Cardiac septum (tissue), 1 donor: ENCODE data around the gene MC5R. TPM values are rescaled to one million over a fixed set of nuclear protein-coding genes. Genes with fewer than 3 reads are reported as not detected.
"Not testable (repeated sequence)": the region's sequence is repeated elsewhere in the genome, so short reads cannot be mapped to it uniquely, and the experiment has no call there.

ENCODE experiments used
- DNase-seq: peaks from one replicate; pipeline ENCODE4 v3.0.0-alpha.2; 2020; ENCODE audit warnings: low spot score
- intact Hi-C: fragments of 100-400 bp; cut with DNase I; formaldehyde crosslinking; loops from one replicate; pipeline ENCODE4 v1.14.0; 2022
- total RNA-seq: library from RNA; stranded (reverse); fragmentation: NEBNext Ultra II Directional; extraction: Animal tissue kit (Norgen Biotek cat#: 25700); gene quantifications from one replicate; pipeline ENCODE4 v1.2.1, GENCODE V29; 2021
- donor health status: DM: no; HTN: no; CAD: no.

Gene MC5R
- total RNA-seq, 1 donor from 2014 or later, result not detected

DNA sequence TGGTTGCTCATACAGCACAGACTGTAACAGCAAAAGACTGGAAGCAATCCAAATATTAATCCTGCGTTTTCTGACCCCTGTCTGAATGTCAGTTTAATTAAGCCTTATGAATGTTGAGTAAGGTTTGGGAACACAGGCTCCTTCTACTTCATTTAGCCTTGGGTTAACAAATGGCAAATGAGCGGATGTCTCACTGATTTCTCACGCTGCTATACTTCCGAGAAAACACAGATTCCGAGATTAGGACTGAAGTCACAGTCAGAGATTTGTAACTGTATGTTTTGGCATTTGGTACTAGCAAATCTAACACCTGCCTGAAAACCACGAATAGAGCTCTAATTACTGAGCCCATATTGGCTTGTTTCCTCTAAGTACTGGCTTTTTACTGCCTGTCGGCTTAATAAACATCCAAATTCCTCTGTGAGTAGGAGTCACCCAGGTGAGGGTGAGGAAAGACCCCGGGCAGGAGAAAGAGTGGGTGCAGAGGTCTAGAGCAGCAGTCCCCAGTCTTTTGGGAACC, 10.6 kb downstream of the MC5R start:
- DNase-seq, result no peak
- intact Hi-C loops, result no loop called here

DNA sequence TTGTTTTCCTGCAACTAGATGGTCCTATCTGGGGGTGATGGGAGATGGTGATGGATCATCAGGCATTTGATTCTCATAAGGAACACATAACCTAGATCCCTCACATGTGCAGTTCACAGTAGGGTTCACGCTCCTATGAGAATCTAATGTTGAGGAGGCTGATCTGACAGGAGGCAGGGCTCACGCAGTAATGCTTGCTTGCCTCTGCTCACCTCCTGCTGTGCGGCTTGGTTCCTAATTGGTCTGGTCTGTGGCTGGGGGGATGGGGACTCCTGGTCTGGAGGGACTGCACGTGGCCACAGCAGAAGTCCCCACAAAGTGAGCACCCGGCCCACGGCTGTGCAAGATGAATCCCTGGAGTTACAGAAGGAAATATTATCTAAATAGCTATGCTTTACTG, 11.3 kb downstream of the MC5R start:
- DNase-seq, result no peak
- intact Hi-C loops, result no loop called here

DNA sequence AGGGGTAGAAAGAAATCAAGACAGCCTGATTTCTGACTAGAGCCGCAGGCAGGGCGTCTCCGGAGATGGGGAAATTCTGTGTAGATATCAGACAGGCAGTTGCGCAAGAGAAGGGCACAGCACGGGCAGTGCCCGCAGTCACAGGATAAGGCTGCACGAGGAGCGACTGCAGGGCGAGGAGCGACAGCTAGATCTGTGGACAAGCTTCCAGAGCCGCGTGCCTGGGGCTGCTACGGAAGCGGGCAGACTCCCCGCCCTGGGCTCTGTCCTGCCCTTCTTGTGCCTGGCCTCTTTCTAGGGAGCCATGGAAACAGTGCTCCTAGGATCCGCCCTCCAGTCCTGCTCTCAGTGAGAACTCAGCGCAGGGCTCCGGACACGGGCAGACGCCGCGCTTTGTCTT, 12.6 kb downstream of the MC5R start:
- intact Hi-C loops, result no loop called here
- DNase-seq, result no peak

DNA sequence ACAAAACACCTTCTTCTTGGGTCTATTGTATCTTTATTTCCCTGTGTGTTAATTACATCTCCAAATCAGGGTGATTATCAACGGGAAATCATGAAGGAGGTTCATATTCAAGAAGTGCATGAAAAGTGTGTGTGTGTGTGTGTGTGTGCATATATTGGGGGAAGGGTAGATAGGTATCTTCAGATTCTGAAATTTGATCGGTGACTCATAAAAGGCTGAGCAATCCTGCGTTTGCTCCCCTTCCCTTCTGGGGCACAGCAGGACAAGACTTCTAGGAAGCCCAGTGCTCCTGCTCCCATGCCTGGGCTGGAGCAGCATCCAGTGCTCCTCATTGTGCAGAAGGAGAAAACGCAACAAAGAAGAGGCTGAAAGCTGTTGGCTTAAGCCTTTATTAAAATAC, 25.8 kb downstream of the MC5R start:
- intact Hi-C loops, result no loop called here
- DNase-seq, result no peak

DNA sequence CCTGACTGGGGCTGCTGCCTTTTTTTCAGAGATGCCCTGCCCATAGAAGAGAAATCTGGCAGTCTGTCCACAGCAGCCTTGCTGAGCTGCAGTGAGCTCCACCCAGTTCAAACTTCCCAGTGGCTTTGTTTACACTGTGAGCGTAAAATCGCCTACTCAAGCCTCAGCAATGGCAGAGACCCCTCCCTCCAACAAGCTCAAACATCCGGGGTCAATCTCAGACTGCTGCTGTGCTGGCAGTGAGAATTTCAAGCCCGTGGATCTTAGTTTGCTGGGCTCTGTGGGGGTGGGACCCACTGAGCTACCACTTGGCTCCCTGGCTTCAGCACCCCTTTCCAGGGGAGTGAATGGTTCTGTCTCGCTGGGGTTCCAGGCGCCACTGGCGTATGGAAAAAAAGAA, 38.9 kb downstream of the MC5R start:
- intact Hi-C loops, DNase-seq: not testable (repeated sequence)

DNA sequence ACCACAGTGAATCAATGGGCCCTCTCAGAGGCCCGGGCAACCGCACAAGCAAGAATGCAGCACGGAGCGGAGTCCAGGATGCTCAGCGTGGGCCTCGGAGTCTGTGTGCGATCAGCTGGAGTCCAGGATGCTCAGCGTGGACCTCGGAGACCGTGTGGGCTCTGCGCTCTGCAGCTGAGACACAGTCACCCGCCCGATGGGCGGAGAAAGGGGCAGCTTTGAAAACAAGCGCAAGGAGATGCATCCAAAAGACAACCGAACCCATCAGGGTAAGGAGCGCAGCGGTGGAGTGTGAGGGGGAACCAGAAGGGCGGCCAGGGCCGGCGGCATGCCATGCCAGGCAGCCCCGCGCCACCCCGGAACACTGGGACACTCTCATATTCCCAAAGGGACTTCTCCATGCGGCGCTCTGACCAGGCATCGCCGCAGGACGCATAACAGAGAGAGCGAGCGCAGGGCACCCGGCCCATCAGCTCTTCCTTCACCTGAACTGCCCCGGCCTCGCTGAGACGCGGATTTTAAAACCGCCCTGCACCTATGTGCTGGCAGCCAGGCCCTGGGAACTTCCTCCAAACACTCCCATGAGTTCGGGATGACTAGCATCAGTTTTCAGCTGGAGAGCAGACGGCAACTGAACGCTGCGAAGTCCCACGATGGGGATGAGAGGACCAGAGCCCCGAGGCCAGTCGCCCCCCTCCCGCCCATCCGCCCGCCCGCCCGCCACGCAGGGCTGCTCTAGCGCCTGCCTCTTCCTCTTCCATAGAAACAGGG, 44.7 kb downstream of the MC5R start:
- no peak for DNase-seq
- intact Hi-C loops, result no loop called here

DNA sequence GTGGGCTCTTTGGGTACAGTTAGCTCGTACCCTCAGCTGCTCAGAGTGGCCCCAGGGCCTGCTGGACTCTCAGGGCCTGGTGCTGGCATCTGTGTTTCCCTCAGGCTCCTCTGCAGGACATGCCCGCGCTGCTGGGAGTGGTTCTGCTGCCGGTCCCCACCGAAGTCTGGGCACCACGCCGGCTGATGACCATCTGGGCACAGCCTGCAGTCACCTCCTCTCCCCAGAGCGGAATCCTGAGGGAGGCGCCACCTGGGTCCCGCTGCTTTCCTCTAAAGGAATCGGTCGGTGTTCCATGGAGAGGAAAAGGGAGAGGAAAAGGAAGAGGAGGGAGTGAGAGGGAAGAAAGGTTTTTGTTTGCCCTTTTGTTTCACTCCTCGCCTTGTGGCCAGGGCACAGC, 47.8 kb downstream of the MC5R start:
- no peak for DNase-seq
- intact Hi-C loops, result no loop called here

DNA sequence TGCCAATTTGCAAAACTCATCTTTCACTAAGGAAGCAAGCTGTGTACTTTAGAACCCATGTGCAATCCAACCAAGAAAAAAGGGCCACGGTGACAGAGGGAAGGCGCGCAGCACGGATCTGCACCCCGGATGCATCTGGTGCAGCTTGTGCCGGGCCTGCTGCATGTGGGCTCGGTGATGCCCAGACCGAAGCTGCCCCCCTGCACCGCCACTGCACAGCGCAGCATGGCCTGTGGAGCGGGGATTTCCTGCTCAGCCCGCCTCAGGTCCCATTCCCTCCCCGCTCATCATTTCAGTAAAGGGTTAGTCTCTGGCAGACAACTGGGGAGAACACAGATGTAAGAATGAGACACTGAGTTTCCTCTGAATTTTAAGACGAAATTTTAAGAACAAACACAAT, 48.4 kb downstream of the MC5R start:
- no peak for DNase-seq
- intact Hi-C loops, result no loop called here

DNA sequence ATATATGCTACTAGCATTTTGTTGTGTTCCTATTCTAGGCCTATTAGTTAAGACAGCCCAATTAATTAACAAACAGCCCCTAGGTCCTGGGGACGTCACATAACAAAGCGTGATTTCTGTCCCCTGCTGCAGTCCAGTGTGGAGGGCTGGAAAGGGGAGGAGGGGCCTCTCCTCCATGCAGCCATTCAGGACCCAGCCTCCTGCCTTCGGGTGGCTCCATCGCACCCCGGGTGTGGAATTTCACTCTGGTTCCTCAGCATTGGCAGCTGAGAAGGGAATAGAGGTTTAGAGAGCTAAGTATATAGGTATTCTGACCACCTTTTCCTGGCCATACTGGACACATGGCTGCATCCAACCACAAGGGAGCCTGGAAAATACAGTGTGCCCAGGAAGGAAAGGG, 49.0 kb downstream of the MC5R start:
- intact Hi-C loops, result no loop called here
- DNase-seq, result no peak

DNA sequence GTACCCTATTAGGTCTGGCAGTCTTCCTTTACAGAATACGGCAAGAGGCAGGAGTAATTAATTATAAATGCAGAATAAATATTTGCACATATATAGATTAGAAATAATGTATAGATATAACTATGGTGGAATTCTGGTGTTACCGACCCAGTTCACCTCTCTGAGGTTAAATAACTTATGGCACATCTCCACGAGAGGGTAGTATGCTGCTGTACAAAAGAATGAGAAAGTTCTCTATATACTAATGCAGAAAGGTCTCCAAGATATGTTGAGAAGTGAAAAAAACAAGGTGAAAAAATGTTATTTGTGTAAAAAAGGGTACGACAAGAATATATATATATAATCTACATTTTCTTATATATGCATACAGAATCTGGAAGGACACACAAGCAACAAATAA, 50.6 kb downstream of the MC5R start:
- intact Hi-C loops, result no loop called here

More for the DNA sequence above, 50.6 kb downstream of the MC5R start:
- DNase-seq, result no peak

Other genes starting within 250 kb of the MC5R start
- 48.4 TPM for gene FAM210A, start 97.6 kb upstream of the MC5R start, total RNA-seq
- gene RNMT, start 97.5 kb upstream of the MC5R start, total RNA-seq, result 27.0 TPM
- not detected for gene MC2R, start 91.4 kb downstream of the MC5R start, total RNA-seq